ENCODE results near the gene GLT6D1.
"Not testable (repeated sequence)": the region's sequence is repeated elsewhere in the genome, so short reads cannot be mapped to it uniquely, and the experiment has no call there.

GLT6D1 gene, protein sequence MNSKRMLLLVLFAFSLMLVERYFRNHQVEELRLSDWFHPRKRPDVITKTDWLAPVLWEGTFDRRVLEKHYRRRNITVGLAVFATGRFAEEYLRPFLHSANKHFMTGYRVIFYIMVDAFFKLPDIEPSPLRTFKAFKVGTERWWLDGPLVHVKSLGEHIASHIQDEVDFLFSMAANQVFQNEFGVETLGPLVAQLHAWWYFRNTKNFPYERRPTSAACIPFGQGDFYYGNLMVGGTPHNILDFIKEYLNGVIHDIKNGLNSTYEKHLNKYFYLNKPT

DNA sequence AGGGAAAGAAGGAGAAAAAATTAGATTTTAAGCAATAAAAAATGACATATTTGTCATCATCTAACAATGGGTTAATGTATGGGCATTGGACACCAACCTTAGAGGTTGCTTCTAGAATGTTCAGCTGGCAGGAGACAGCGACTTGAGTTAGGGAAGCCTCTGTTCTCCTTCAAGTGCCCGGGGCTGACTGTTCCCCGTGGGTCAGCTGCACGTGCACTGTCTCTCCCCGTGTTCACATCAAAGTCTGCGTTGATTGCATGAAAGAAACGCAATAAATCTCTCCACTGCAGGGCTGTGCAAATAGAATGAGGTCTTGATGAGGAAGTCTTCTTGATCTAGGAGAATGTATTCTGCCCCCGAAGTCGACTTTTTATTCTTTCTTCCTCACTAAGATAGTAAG is at the start of gene GLT6D1:
Gene GLT6D1, minus strand, starts transcription at position 345 of the 400 bp plus-strand sequence. CDS start 353 bp downstream, outside the sequence.
- DNase-seq: no peak

GRCh38 chr9:135689011-135689410 is 49.7 kb upstream of the GLT6D1 start:
- no peak for DNase-seq

DNA sequence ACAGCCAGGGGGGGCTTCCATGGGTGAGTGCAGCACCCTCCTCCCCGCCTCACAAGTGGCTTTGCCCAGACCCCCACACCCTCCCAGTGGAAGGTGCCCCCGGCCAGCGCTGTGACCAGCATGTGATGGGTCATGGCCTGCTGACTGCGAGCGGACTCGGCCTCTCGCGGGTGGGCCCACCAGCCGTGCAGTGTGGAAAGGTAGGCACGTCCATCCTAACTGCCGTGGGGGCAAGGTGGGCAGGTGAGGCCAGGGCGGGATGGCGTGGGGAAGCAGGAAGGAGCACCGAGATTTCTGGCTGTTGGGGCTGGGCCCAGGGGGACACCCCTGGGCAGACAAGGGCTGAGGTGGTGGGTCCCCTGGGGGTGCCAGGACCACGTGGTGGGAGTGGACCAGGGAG is 47.9 kb upstream of the GLT6D1 start:
- no peak for DNase-seq

GRCh38 chr9:135684691-135685090 is 45.4 kb upstream of the GLT6D1 start:
- DNase-seq: no peak

GRCh38 chr9:135683401-135684034 is 44.2 kb upstream of the GLT6D1 start:
- no peak for DNase-seq

DNA sequence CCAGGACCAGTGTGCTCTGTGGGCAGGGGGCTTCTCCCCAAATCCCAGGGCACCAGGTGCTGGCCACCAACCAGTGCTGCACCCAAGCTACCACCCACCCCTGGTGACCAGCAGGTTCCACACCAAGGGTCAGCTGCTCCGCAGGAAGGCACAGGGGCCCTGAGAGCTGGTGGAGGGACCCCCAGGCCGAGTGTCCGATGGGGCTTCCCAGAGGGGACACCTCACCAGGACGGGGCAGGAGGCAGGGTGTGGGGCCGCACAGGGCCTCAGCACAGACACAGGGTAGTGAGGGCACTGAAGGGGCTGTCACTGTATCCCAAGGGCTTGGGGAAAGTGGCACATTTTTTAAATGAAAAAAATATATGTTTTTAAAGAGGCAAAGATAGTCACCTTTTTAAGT is 41.8 kb upstream of the GLT6D1 start:
- no peak for DNase-seq

DNA sequence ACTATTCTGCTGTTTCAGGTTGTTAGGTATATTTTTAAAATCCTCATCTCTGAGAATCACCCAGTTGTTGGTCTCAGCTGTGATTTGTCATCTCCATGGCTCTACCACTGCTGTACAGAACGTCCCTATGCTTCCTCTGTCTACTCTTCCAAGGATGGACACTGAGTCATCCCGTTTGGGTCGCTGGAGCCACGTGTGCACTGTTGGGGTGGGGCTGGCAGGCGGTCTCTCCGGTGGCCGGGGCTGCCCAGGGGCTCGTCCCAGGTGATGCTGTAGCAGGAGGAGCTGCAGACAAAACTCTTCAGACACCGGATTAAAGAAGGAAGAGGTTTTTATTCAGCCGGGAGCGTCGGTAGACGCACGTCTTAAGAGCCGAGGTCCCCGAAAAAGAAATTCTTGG is 40.7 kb upstream of the GLT6D1 start:
- DNase-seq: no peak

DNA sequence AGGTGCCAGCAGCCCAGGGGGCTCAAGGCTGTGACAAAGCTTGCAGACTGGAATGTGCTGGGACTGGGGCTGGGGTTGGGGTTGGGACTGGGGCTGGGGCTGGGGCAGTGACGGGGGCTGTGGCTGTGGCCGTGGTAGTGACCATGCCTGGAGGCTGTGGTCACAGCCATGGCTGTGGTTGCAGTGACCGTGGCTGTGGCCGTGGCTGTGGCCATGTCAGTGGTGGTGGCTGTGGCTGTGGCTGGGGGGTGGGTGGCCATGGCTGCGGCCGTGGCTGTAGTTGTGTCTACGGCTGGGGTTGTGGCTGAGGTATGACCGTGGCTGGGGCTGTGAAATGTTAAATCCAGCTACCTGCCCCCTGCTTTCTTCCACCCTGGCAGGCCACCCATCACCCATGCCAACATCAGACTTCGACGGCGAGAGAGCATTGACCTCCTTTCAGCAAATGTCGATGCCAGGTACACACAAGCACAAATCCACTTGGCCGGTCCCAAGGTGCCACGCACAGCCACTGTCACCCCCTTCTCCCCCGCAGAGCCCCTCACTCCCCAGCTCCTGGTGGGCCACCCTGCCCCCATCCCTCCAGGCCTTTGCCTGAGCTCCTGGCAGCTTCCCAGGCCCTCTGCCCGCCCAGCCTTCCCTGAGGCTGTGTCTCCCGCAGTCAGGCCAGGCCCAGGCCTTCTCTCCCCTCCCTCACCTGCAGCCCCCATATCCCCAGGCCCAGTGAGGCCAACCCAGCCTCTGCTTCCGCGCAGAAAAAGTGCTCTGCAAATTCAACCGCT is 39.1 kb upstream of the GLT6D1 start:
- no peak for DNase-seq

DNA sequence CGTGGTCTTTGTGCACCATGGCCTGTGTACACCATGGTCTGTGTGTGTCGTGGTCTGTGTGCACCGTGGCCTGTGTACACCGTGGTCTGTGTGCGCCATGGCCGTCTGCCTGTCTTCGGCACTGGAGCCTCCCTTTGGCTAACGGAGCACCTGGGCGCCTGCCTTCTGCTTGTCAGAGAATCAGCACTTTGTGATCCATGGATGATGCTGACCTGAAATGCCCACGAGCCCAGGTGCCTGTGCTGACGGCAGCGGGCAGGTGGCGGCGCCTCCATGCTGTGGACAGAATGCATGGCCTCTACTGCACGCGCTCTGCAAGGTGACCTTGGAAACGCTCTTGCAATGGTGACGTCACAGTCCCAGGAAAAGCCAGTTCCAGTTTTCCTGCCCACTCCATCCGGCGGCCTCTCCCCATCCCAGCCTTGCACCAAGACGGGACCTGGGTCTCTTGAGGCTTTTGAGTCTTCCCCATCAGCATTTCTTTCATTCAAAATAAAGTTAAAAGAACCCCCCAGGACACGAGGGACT is 38.4 kb upstream of the GLT6D1 start:
- DNase-seq: no peak

- no peak for DNase-seq
Observed at GRCh38 chr9:135676891-135677290, 37.6 kb upstream of the GLT6D1 start.

GRCh38 chr9:135674977-135675376 is 35.6 kb upstream of the GLT6D1 start:
- no peak for DNase-seq

GRCh38 chr9:135673941-135674340 is 34.6 kb upstream of the GLT6D1 start:
- no peak for DNase-seq

GRCh38 chr9:135672786-135673185 is 33.4 kb upstream of the GLT6D1 start:
- DNase-seq: not testable (repeated sequence)

DNA sequence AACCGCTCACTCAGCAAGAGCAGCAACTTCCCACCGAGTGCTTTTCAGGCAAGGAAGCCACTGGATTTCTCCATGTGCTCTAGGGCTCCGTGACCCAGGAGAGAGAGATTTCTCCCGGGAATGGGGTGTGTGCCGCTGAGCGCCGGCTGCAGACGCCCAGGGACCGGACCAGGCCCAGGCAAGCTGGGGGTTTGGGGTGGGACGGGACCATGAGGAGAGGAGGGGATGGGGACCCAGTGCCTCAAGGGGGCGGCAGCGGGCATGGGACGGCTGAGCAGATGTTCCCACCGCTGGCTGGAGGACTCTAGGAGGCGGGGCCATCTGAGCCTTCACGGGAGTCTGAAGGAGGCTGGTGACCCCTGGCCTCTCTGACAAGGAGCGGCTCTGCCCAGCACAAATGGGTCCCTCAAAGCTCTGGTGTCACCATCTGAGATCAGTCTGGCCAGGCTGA is 32.3 kb upstream of the GLT6D1 start:
- DNase-seq: no peak

DNA sequence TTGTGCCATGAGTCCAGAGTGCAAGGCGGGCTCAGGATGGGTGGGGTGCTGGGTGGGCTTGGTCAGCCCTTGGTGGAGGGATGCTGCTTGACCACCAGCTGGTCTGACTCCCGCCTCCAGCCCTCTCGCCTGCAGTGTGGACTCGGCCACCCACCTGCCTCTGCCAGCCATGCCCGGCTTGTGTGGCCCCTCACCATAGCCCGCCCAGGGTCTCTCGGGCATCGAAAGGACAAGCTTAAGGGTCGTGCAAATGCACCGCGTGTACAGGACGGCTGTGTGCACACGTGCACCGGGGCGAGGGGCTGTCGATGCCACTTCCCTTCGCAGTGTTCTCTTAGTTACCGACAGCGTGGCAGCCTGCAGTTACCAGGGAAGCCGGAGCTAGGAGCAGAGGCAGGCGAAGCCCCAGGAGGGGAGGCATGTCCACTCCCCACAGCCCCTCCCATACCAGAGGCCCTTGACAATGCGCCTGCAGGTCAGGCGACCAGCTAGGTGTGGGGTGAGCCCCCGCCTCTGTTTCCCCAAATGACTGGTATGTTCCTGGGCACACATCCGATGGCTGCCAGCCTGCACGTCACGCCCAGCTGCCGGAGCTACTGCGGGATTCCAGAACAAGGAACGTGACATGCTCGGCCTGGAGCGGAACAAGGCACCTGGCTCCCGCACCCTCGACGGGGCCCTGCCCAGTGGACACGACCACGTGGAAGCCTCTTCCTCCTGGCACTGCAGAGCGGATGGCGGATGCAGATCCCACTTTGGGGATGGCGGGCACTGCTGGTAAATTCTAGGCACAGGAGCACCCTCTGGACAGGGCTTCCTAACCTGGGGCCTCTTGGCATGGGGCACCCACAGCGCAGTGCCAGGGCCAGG is 31.6 kb upstream of the GLT6D1 start:
- DNase-seq: no peak

- no peak for DNase-seq
Observed at GRCh38 chr9:135669616-135670285, 30.4 kb upstream of the GLT6D1 start.

DNA sequence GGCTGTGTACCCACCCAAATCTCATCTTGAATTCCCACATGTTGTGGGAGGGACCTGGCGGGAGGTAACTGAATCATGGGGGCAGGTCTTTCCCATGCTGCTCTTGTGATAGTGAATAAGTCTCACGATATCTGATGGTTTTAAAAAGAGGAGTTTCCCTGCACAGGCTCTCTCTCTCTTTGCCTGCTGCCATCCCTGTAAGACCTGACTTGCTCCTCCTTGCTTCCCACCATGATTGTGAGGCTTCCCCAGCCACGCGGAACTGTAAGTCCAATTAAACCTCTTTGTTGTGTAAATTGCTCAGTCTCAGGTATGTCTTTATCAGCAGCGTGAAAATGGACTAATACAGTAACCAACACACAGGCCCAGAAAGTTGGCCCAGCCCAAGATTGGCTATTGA is 29.7 kb upstream of the GLT6D1 start:
- DNase-seq: not testable (repeated sequence)

- no peak for DNase-seq
Observed at GRCh38 chr9:135667463-135668001, 28.2 kb upstream of the GLT6D1 start.

GRCh38 chr9:135666534-135667462 is 27.5 kb upstream of the GLT6D1 start:
- DNase-seq: no peak

DNA sequence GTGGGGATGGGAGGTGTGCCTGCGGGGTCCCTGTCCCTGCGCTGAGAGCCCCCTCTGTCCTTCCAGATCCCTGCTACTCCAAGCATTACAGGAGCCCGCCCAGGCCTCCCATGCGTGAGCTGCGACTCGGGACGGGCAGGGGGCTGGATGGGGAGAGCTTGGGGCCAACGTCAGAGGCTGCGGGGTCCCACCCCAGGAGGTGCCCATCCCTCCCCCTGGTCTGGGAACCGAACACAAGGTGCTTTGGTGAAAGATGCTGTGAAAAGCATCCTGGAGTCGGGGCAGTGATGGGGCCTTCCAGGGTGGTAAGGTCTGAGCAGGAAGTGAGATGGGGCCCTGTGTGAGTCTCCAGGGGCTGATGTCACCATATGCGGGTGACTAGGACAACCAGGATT is 26.5 kb upstream of the GLT6D1 start:
- DNase-seq: no peak

Measured in GDM1 (cell line).